HG02938 (cell line): Measurements from ENCODE around the gene NBPF1.
"Not testable (repeated sequence)": the region's sequence is repeated elsewhere in the genome, so short reads cannot be mapped to it uniquely, and the experiment has no call there.

ENCODE experiments used
- ATAC-seq: cut with Tn5 transposase; IDR thresholded peaks from one replicate; pipeline ENCODE4 v1.9.1; 2021; ENCODE audit warnings: mild to moderate bottlenecking, moderate library complexity; ENCODE audit not compliant: unreplicated experiment

Gene NBPF1

DNA sequence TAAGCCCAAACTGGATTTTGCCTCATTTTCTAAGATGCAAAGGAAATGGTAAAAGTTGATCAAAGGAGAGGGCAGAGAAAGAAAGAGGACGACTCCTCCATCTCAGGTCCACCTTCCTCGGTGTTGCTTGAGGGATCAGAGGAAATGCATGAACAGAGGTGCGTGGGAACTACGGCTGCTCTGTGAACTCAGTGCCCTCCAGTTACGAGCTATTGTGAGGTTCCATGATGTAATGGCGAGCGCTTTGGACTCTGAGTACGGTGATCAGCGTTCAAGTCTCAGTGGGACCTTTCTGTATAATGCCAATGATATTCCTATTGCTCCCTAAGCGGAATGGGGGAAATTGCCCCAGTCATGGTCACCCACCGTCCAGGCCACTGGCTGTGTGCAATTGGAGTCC, 60.1 kb downstream of the NBPF1 start:
- not testable (repeated sequence) for ATAC-seq

DNA sequence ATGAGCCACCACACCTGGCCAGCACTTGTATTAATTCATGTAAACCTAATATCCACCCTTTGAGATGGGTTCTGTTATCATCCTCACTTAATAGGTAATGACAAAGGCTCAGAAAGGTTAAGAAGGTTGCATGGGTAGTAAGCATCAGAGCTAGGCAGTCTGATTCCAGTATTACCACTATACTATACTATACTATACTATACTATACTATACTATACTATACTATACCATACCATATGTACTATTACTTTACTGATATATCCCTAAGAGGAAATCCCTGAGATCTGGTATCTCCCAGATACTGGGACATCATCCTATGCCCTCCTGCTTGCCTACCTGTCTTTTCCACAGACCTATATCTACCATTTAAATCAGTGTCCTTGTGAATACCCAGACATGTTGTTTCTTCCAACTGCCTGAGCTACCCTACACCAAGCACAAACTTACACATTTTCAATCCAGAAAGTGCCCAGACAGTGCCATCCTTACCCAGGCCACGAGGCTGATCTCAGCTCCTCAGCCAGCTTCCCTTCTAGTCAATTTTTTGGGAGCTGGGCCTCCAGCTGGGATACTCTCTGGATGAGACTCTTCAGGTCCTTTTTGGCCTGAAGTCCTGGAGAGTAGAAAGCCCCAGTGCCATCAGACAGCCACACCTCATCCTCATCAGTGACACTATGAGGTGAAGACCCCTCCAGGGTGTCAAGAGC, 63.0 kb downstream of the NBPF1 start:
- not testable (repeated sequence) for ATAC-seq

DNA sequence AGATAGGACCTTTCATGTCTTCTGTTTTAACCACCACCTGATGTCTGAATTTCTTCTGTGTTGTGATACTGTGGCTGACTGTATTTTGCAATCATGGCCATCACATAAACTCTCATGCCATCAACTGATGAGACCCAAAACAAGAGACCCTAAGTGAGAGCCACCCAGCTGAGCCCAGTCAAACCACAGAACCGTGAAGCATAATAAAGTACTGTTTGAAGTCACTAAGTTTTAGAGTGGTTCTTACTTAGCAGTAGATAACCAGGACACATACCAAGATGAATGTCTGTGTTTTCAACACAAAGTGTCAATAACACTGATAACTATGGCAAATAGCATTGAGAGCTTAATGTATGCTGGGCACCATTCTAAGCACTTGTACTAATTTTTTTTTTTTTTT, 63.8 kb downstream of the NBPF1 start:
- not testable (repeated sequence) for ATAC-seq

DNA sequence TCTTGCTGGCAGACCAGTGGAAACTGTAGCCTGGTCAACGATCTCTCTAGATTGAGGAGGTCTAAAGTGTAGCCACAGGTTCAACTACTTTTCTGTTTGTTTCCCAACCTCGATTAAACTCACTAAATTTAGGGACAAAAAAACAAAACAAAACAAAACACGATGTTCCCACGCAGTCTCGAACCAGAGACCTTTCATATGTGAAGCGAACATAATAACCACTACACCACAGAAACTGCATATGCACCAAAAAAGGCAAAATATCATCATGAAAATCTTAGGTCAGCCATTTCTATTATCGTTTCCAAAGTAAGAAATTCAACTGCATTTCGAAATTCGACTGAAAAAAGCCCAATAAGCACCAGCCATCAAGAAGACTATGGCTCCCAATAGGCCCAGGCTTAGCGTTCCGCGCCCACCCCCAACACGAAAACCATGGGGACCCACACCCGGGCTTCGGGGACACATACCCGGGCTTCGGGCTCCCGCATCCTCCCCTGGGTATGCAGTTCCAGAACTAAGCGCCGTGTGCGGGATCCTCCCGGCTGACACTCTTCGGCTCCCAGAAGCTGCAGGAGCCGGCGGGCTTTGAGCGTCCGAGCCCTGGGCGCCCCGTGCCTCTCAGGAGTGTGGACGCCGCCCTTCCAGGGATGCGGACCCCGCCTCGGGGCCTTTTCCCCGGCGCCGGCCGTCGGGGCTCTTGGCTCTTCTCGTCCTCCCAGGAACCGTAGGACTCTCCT, 65.7 kb downstream of the NBPF1 start:
- not testable (repeated sequence) for ATAC-seq

DNA sequence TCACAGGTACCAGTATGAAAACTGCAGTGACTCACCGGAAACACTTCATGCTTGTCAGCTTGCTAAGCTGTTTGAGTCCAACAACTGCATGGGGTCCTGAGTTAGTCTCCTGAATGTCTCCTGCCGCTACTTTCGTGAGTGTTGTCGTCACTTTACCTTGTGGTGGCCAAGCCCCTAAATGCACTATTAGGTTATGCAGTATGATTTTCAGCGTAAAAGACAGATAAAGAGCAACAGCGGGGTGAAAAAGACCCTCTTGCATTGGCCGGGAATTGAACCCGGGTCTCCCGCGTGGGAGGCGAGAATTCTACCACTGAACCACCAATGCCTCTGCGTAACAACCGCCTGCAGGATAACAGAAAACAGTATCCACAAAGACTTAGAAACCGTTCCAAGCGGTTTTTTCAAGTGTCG, 67.7 kb downstream of the NBPF1 start:
- not testable (repeated sequence) for ATAC-seq

DNA sequence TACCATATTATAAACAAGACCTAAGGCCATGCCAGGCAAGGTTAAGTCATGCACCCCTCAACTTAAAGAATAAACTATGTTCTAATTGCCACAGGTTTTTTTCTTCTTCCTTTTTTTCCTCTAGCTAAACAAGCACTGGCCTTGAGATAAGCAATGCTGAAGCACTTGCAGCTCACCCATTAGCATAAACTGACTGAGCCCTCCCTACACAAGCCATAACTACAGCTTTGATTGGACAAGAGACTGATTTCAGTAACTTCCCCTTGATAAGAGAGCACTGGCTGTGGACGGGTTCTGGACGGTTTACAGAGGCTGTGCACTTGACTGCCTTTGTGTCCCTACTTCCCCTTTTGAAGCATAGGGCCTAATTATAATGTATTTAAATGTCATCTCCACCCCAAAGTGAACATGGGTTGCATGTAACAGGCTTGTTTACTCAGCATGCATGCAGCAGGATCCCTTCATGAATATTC, 72.9 kb downstream of the NBPF1 start:
- ATAC-seq, result not testable (repeated sequence)

DNA sequence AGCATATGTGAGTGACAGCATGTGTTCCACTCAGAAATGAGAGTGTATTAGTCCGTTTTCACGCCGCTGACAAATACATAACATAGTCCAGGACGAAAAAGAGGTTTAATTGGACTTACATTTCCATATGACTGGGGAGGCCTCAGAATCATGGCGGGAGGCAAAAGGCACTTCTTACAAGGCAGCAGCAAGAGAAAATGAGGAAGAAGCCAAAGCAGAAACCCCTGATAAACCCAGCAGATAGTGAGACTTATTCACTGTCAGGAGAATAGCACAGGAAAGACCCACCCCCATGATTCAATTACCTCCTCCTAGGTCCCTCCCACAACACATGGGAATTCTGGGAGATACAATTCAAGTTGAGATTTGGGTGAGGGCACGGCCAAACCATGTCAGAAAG, 75.8 kb downstream of the NBPF1 start:
- ATAC-seq, result not testable (repeated sequence)

DNA sequence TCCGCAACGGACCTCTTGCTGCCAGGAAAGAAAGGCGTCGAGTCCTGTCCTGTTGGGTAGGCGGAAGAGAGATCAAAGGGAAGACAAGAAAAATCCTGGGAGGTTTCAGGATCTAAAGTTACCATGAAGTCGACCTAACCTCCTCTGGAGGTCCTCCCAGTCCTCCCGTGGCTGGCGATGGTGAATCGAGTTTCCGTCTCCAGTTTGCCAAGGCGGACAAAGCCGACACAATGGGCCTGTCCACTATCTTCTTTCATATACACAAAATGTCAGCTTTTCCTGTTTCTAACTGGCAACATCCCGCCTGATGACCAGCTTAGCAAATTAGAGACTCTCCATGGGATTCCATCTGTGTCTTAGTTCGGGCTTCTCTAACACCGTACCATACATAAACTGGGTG, 76.6 kb downstream of the NBPF1 start:
- ATAC-seq, result not testable (repeated sequence)

DNA sequence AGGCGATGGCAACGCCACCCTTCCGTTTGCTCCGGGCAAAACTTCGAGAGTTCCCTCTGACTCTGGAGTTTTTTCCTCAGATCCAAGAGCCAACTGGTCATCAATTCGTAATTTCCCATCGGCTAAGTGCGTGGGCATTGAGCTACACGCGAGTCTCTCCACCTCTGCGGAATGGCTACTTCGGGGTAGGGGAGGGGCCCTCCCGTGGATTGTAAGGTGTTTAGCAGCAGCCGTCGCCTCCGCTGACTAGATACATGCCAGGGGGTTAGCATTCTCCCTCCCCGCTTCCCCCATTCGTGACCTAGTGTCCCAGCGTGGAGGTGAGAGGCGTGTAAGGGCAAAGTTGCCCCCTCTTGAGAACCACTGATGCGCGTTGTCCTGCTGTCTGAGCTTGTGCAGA, 77.5 kb downstream of the NBPF1 start:
- ATAC-seq, result not testable (repeated sequence)

DNA sequence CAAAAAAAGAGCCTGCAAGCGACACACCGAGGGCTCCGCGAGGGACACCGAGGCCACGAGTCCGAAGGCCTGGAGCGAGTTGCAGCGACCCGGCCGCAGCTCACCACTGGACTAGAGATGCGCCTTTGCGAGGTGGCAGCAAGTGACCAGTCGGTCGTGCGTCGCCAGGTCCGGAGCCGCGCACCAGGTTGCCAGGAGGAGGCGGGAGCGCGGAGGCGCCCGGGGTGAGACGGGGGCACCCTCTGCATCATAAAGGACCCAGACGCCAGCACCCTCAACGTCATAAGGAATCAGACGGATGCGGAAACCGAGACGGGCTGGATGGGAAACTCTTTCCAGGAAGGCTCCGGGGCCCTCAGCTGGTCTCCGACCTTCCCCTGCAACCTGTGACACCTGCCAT, 77.9 kb downstream of the NBPF1 start:
- not testable (repeated sequence) for ATAC-seq

DNA sequence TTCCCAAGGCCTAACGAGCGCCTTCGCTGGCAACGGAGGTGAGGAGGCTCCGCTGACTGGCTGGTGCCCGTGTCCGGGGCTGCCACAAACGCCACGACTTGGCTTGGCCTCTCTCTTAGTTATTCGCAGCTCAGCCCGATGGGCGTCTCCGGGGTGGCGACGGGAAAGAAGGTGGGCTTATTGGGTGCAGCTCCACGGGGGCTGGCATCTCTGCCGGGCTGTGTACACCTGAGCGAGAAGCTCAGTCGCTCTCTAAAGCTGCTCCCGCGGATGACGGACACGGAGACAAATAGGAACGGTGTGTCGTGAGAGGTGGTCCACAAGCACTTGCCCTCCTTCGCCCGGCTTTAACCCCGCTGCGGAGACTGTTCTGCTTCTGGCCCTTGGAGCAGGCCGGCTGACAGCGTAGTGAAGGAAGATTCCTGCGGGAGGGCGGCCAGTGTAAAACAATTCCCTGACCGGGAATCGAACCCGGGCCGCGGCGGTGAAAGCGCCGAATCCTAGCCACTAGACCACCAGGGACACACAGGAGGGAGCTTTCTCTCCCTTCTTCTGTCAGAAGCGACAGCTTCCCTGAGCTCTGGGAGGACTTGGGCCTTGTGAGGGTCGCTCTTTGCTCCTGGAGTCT, 78.4 kb downstream of the NBPF1 start:
- not testable (repeated sequence) for ATAC-seq

DNA sequence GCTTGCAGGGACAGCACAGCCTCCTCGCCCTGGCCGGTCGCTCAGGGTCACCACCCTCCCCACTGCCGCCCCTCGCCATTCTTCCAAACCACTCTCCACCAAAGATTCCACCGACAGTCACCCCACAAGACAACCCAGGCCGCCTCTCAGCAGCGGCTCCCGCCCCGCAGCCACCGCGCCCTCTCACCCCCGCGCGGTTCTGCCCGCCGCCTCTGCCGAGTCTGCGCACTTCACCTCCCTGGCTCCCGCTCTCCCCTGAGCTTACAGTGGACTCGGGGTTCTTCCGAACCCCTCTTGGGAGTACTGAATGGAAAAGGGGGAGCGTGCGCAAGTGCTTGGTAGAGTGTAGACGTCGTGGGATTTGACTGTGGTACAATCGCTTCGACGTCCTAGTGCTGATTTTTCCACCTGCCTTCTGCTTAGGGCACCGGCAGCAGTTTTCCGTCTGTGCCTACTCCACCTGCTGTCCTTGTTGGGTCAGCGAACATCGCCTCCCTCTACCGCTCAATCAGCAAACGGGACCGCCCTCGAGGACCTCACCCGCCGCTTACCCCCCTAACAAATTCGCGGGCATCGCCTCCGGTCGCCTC, 79.0 kb downstream of the NBPF1 start:
- ATAC-seq, result not testable (repeated sequence)

DNA sequence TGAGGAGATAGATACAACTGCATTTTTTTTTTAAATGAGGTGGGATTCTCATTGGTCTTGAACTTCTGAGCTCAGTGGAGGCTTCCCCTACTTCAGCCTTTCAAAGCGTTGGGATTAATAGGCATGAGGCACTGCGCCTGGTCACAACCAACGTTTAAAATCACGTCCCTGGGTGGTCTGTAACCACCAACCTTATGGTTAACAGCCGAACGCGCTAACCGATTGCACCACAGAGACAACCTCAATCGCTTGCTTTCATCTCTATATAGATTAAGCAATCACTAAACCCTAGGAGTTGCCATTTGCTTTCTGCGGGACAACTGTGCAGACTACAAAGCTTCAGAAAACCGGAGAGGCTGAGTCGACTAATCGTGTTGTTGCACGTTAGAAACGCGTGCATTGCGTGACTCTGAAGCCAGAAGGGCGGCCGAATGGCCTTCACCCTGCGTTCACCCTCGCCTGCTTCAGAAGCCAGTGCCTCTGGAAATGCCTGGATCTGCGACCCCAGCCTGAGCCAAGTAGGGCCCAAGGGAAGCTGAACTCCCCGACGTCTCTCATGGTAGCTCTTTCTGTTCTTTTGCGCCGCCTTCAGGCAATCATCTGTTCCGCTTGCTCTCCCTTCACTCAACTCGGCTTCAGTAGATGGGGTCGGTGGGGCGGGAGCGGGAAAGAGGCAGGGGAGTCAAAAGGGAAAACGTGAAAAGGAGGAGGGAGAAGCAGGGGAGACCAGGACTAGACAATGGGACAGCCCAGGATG, 81.0 kb downstream of the NBPF1 start:
- not testable (repeated sequence) for ATAC-seq

DNA sequence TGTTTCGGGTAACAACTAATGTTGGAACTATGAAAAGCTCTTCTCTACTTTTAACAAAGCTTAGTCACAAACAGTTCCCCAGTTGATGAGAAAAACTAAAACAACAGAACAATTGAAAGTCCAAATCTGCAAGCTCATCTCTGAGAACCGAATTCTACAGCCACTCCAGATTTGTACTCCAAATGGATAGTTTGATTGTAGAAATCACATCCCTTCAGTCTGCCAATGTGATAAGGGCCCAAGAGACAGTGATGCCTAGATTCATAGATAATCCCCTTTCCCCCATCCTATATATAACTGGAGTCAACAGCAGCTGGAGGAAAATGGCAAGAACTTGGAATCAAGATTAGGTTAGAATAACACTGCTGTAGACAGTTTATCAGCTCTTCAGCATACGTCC, 85.0 kb downstream of the NBPF1 start:
- ATAC-seq, result not testable (repeated sequence)

DNA sequence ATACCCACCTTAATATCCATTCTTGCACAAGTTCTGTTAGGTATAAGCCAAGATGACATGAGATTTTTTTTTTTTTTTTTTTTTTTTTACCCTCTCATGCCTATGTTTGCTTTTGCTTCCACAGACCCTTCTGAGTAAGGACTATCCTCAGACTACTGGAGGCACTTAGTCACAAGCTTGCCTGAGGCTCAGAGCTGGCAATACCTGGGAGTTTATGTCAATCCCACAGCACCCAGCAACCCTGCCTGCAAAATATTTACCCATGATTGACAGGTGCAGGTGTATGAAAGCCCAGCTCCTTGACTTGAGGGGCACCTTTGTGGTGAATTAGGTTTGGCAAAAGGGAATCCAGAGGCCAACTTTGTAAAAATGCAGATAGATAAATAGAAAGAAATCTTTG, 87.6 kb downstream of the NBPF1 start:
- not testable (repeated sequence) for ATAC-seq

DNA sequence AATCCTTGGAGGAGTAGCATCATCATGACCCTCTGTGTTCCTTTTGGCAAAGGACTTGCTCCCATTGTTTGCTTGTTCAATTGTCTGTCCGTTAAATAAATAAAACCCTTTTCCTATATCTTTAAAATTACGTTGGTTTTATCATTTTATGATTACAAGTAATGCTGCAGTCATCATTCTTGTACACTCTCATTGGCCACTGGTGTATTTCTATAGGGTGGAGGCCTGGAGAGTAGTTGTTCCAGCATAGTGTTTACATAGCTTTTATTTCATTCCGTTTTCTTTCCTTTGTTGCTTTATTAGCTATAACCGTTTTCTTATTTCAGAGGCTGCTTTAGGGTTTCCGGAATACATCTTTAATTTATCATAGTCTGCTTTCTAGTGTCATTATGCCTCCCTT, 91.7 kb downstream of the NBPF1 start:
- ATAC-seq, result not testable (repeated sequence)

DNA sequence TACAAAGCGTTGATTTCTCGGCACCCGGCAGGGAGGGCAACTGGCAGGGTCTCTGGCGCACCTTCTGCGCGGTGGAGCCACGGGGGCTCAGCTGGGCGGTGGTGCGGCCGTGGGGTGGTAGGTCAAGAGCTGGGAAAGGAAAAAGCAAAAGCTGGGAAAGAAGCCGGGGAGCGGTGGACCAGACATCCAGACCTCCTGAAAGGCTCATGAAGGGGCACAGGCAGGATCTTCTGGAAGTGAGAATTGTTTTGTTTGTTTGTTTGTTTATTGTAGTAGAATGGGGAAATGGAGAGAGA, 92.1 kb downstream of the NBPF1 start:
- ATAC-seq, result no peak

DNA sequence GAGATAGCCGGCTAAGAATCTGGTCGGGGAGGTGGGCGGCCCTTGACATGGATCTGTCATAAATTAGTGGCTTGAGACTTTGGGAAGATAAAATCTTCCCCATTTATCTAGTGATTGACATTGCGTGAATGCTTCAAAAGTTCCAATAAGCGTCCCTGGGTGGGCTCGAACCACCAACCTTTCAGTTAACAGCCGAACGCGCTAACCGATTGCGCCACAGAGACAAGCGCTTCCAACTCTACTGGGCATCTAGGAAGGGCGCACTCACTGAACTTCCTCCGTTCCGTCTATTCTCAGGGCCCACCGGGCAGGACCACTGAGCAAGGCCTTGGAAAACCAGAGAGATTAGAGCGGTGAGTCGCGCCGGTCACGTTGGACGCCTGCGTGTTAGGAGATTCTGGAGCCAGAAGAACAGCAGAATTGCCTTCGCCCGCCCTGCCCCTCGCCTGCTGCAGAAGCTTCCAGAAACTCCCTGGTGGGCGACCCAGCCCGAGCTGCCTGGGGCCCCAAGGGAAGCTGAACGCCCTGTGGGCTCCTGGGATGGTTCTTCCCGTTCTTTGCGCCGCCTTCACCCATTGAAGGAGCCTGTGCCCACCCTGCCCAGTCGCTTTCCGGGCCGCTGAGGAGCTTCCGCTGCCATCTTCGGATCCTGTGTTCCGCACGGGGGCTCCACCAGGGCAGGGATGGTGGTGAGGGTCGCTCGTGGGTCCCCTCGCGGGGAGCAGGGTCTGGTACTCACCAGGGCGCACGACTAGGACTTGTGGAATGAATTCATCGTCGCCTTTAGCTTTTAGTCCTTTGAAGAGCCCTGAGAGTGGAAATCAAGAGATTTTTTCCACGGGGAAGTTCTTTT, 92.7 kb downstream of the NBPF1 start:
- ATAC-seq, result not testable (repeated sequence)

DNA sequence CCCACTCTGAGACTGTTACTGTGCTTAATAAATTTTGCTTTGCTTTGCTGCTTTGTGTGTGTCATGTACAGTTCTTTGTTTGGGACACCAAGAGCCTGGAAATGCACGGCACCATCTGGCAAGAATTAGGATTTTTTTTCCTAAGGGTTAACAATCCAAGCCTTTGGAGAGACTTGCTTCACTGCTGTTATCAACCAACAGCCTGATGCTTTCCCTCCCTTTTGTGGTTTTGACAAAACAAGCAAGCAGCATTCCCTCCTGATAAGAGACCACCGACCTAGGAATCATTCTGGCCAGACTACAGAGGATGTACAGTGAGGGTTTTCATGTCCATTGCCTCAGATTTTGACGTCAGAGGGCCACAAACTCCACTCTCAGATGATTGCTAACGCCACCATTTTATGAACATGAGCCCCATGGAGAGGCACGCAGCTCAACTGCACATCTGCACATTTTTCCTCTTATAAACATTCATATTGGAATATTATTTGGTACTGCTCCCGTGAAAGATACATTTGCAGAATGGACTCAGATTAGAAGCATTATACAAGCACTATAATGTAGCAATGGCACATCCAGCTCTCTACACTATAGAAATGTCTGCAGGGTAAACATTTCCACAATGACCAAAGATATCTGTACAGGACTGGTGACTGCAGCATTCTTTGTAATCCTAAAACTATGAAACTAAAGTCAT, 94.0 kb downstream of the NBPF1 start:
- not testable (repeated sequence) for ATAC-seq
